GM21367 (cell line): ENCODE measurements around the gene IMPA2.

Experiments
- ATAC-seq: cut with Tn5 transposase; IDR thresholded peaks from one replicate; pipeline ENCODE4 v1.9.1; 2021; ENCODE audit not compliant: unreplicated experiment

The IMPA2 gene

DNA sequence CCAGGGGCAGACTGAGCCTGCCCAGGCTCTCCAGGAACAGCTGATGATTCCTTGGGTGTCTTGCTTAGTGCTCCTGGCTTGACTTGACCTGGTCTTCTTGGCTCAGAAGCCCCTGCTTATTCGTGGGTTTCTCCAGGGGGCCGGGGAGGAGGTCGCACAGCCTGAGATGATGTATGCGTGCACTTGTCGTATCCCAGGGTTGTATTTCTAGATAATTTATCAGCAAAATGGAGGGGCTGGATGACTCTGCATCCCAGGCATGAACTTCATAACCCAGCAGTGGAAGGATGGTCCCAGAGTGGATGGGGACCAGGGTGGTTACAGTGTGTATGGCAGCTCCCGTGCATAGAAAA lies 25.2 kb downstream of the IMPA2 start:
- no peak for ATAC-seq

DNA sequence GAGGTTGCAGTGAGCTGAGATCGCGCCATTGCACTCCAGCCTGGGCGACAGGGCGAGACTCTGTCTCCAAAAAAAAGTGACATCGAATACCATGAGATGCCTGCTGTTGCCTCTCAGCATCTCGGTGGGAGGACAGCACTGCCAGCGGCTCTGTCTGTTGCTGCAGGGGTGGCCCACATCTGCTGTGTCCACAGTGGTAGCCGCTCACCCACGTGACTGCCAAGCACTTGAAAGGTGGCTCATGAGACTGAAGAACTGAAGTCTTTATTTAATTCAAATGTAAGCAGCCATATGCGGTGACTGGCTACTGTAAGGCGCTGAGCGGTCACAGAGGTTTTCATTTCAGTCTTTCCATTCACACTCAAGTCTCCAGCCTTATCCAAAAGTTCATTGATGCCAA lies 25.8 kb downstream of the IMPA2 start:
- ATAC-seq = no peak

DNA sequence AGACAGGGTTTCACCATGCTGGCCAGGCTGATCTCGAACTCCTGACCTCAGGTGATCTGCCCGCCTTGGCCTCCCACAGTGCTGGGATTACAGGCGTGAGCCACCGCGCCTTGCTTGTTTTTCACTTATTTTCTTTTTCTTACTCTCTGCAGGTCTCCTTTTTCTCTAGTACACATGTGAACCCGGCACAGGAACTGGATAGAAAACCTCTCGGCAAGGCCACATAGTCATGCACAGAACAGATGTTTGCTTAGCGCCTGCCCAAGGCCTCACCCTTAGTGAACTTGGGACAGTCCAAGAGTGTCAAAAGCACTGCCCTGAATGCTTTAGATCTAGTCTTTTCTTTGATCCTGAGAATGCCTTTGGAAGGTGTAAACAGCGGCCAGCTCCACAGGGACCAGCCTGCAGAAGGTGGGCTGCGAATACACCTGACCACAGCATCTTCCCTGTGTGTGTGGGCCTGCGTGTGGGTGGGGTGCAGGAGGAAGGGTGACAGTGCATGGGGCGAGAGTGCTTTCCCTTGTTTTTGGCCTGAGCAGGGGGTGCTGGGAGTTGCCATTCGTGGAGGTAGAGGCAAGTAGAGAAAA lies 27.0 kb downstream of the IMPA2 start:
- ATAC-seq = no peak

DNA sequence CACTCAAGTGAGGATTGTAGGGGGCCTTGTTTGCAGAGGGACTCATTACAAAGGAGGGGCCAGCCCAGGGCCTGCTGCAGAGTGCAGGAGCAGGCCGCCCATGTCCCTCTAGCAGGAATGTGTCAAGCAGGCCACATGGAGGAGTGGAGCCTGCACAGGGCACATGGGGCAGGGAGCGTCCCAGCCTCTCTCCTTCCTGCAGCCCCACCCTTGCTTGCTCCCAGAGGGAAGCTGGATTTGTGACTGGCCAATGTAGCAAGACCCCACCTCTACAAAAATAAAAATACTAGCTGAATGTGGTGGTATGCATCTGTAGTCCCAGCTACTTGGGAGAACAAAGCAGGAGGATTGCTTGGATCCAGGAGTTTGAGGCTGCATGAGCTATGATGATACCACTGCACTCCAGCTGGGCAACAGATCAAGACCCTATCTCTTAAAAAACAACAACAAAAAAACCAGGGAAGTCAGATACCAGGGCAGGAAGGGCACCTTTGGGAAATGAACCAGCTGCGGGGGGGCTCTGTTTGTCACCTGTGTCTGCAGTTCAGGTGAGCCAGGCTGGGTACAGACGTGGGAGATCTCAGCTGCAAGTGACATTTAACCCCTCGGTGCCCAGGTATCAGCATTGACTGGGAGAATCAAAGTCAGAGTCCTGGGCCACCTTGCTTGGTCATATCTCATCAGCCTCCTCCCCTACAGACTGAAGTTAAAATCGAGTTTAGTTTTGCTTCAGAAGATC lies 27.7 kb downstream of the IMPA2 start:
- ATAC-seq = no peak

DNA sequence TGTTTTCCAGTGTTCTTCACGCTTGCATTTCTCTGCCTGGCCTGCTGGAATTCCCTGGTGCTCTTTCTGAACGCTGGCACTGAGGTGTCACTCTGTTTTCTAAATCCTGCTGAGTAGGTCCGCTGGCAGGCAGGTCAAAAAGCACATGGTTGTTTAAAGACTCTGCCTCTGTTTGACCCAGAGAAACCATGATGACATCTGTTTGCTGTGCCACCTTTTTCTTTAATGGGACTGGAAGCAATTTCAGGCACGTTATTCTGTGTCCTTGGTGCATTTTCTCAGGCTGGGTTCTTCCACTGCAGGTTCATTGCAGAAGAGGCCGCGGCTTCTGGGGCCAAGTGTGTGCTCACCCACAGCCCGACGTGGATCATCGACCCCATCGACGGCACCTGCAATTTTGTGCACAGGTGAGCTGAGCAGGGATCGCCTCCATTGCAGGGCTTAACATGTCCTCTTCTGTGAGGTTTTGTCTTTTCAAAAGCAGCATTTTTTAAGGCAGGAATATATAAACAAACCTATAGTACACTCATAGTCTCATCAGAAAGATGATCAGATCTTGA lies 28.4 kb downstream of the IMPA2 start:
- no peak for ATAC-seq

DNA sequence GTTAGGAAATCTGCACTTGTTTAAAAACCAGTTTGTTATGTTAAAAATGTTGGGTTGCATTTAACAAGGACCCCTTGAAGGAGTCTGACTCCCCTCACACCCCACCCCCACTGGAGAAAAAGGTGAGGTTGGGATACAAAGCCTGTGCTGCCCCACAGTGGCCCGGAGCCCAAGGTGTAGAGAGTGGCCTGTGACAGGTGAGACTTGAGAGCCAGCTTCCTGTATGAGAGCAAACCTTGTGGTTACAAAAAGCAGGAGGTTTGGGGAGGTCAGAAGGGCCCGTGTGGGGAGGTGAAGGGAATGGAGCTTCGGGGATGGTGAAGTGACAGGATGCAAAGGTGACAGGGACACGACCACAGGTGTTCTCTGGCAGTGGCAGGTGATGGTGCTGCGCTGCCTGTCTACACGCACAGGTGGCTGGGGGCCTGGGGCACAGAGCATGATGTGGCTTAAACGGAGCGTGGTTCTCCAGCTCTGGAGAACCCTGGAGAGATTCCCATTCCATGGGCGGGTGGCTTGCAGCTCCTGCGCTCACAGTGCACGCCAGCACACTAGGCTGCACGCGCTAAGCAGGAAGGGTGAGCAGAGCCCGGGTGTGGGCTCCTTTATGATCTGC lies 29.0 kb downstream of the IMPA2 start:
- no peak for ATAC-seq

DNA sequence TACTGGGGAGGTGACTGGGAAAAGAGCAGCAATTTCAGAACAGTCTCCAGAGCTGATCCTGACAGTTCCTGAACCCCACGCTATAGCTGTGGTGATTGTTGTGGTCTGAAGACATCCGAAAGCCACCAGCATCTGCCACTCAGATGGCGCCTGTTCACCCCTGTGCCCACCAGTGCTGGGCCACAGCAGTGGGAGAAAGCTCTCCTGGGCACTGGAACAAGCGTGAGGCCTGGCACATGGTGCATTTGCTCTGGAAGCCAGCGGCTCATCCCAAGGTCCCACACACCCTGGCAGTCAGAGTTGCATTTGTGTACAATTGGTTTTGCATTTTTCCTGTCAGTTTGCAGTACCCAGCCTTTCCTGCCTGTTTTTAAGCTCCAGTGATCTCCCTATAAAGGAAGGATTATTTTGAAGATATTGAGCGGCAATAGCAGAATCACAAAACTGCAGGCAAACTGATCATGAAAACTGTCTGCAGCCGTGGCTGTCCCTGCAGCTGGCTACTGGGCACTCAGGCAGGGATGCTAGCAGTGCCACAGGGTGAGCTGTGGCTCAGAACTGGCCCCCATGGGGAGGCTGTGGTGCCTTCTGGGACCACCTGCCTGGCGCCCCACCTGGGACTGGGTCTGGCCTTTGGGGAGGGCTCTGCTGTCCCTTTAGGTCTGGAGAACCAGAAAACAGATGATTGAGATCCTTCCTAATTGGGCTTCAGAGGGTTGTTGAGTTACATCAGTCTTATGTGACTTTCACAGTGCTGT lies 30.1 kb downstream of the IMPA2 start:
- ATAC-seq = no peak

DNA sequence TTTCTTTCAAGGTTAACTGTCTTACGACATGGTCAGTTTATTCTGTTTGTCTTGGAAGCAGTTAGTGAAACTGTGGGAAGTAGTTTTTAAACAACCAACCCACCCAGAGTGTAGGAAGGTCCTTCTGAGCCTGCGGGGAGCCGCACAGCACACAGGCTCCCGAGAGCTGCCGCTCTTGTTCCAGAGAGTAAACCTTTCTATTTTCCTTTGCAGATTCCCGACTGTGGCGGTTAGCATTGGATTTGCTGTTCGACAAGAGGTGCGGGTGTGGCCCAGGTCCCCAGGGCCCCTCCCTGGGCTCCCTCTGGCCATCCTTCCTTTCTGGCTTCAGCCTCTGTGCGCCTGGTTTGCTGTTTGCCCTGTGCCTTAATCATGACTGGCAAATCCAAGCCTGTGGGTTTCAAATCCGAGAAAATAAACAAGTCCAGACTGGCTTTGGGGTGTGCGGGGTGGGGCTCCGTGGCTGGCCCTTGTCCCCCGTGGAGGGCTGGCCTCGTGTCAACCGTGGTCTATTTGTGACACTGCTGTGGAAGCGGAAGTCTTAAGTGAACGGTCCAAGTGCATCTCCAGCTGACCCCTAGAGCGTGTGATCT lies 30.7 kb downstream of the IMPA2 start:
- ATAC-seq = no peak

DNA sequence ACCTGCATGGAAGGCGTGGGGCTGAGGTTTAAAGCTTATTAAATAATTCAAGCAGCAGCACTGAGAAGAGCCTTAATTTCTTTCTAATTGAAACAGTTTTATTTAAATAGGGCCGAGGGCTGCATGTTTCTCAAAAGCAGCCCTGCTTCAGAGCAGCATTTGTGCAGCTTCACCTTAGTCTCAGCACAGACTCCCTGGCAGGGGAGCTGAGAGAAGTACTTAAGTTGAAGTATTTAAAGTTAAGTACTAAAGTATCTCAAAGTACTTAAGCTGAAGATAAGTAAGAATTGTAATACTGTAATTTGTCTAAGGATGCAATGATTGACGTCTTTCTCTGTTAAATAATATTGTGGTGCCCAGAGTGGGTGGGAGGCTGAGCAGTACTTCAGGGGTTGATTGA lies 31.4 kb downstream of the IMPA2 start:
- no peak for ATAC-seq

DNA sequence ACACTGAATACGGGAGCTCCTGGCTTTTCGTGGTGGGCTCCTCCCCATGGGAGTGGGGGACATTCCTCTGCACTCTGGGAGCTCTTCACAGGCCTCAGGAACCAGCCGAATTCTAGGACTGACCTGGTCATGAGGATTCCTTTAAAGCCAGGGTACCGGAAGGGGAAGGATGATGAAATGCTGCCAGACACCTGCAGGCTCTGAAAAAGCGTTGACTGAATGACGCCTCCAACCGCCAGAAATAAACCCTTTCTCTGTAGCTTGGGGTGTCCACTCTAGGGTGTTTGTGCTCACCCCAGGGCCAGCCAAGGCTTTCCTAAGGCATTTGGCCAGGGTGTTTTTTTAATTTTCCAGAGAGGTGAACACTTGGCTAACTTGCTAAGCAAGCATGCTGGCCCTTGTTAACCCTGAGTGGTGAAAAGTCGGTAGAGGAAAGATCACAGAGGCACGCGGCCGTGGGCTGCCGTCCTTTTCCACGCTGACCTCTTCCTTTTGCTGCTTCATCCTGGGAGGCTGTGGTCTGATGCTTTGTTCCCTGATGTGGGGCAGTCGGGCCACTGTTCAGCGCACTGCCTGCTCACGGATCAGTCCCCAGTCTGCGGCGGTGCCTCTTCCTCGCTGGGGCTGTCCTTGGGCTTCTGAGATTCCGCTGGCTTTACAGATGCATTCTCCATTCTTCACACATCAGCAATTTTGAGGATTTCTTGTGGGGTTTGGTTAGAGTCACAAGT lies 32.0 kb downstream of the IMPA2 start:
- ATAC-seq = no peak

DNA sequence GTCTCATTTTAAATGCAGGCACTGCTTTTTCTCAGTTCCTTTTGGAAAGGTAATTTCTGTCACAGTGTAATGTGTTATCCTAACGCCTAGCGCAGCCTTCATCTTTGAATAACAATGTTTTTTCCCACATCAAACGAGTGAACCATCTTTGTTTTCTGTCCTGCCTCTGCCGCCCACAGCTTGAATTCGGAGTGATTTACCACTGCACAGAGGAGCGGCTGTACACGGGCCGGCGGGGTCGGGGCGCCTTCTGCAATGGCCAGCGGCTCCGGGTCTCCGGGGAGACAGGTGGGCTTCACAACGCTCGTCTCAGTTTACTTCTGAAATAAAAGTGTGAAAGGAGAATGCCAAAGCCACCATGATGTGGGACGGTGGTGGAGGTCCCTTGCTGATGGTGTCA lies 32.8 kb downstream of the IMPA2 start:
- no peak for ATAC-seq

DNA sequence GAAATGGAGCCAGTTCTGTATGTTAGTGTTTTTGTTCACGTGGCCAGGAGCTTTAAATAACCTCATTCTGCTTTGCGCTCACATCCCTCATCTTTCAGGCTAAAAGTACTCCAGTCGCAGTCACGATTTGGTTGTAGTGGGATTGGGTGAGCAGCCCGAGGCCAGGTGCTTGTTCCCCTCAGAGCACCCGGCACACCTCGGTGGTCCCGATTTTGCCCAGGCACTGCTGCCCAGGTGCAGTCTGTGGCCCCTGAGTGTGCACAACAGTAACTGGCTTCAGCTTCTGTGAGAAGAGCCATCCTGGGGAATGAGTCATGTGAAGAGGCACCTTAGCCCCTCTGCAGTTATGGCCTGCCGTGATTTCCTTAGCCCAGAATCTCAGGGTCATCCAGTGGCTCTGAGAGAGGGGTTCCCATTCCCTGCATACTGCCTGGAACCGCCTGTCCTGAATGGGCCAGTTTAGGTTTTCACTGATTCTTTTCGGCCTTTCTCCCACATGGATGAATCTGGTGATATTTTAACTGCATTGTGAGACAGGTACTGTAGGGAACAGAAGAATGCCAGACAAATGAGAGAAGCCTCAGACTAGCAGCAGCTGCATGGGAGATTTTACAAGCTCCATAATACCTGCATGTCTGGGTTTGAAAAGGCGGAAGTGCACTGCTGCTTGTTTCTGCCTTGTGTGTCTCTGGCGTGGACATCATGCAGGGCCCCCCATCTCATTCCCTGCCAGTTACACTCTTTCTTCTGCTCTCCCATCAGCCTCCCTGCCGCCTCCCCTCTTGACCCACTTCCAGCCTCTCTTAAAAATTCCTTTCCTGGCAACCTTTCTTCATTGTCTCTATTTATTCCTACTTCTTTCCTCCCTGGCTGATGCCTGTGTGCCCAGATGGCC lies 33.5 kb downstream of the IMPA2 start:
- ATAC-seq = no peak

DNA sequence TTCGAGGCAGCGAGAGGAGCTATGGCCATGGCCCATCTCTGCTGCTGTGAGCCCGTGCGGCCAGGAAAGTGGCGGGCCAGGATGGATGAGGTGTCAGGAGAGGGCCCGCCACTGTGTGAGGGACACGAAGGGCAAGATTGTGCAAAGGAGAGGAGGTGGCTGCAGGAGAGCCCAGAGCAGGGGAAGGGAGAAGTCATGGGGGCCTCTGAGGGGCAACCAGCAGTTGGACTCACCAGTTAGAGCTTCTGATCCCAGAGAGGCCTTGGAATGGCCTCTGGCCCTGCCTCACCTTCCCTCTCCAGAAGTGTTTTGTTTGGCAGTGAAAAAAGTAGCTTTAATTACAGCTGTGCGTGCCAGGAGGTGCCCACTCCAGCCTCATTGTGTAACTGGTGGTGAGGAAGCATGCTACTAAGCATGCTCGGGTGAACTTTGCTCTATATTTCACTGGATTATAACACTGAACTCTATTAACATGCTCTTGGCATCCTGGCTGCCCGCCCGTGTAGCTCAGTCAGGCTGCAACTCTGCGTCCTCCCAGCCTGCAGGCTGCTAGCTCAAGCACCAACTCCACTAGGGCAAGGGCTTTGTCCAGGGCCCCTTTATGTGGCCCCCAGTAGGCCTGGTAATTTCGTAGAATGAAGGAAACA lies 34.2 kb downstream of the IMPA2 start:
- no peak for ATAC-seq

DNA sequence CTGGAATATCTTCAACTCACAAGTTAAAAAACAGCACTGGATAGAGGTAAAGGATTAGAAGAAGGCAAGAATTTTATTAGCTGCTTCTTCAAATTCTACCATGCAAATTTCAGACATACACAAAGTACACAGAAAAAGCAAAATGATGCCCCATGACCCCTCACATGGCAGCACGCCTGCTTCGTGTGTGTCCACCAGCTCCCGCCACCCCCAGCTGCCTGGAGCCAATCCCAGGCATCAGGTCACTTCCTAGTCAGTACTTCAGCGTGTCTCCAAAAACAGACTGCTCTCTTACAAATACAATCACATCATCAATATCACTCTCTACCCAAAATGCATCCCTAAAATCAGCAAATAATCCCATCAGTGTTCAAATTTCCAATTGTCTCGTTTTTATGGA lies 35.8 kb downstream of the IMPA2 start:
- ATAC-seq = no peak

DNA sequence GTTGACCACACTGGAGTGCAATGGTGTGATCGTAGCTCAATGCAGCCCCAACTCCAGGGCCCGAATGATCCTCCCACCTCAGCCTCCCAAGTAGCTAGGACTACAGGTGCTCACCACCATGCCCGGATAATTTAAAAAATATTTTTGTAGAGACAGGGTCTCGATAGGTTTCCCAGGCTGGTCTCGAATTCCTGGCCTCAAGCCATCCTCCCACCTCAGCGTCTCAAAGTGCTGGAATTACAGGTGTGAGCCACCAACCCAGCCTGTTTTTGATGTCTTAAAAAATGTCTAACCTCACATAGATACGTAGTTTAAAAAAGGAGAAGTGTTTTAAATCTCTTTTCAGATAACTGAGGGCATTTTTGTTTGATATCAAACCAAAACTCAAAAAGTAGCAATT lies 37.6 kb downstream of the IMPA2 start:
- ATAC-seq = no peak

DNA sequence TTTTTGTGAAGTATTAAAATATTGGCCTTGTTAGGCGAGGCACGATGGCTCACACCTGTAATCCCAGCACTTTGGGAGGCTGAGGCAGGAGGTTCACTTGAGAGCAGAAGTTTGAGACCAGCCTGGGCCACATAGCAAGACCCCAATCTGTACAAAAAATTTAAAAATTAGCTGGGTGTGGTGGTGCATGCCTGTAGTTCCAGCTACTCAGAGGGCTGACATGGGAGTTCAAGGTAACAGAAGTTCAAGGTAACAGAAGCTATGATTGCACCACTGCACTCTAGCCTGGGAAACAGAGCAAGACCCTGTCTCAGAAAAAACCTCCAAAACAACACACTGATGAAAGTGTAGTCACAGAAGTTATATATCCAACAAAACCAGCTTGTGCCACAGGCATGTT lies 39.8 kb downstream of the IMPA2 start:
- no peak for ATAC-seq

DNA sequence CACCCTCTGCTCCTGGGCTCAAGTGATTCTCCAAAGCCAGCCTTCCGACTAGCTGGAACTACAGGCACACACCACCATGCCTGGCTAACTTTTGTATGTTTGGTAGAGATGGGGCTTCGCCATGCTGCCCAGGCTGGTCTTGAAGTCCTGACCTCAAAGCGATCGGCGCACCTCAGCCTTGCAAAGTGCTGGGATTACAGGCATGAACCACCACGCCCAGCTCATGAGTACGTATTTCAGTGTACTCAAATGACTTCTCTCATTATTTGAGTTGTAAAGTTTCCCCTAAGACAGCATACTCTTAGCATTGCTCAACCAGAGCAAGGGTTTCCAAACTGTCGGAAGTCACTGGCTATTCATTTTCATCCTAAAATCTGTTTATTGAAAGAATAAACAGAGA lies 40.3 kb downstream of the IMPA2 start:
- no peak for ATAC-seq

DNA sequence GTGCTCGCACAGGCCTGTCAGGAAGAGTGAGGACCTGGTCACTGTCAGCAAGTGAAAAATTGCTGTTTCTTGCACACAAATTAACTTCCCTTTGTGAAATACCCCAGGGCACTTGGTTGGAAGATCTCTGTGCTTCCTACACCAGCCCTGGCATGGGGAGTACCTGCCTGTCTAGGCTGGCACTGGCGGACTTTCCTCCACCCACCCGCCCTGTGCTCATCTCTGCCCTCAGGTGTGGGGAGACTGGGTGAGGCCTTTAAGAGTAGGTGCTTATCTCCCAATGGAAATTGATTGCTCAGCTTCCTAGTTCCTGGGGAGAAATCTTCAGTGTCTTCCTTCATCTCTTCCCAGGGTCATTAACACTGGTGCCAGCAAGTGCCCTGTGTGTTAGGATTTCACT lies 42.1 kb downstream of the IMPA2 start:
- no peak for ATAC-seq

DNA sequence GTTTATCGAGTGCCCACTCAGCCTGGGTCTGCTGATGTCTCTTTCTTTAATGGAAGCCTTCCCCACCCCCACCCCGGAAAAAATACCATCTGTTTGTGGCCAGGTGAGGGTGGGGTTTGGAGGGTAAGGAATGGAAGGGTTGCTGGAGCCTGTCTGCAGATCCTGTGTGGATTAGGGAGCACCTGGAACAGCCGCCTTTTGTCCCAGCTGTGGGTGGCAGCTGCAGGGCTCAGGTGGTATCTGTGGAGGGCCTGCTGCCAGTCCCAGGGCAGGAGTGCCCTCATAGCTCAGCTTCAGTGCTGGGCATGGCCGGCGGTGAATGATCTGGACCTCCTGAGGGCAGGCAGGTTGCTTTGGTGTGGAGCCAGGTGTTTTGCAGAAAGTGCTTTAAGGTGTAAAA lies 45.3 kb downstream of the IMPA2 start:
- no peak for ATAC-seq
